T-helper 2 cell (primary cell): Measurements from ENCODE around the gene GP1BA.

Source experiments
- DNase-seq, 5 experiments: peaks; one replicate each; pipeline versions ENCODE4 v3.0.0 to v3.0.0-alpha.2; 2012 to 2022

The GP1BA gene

DNA sequence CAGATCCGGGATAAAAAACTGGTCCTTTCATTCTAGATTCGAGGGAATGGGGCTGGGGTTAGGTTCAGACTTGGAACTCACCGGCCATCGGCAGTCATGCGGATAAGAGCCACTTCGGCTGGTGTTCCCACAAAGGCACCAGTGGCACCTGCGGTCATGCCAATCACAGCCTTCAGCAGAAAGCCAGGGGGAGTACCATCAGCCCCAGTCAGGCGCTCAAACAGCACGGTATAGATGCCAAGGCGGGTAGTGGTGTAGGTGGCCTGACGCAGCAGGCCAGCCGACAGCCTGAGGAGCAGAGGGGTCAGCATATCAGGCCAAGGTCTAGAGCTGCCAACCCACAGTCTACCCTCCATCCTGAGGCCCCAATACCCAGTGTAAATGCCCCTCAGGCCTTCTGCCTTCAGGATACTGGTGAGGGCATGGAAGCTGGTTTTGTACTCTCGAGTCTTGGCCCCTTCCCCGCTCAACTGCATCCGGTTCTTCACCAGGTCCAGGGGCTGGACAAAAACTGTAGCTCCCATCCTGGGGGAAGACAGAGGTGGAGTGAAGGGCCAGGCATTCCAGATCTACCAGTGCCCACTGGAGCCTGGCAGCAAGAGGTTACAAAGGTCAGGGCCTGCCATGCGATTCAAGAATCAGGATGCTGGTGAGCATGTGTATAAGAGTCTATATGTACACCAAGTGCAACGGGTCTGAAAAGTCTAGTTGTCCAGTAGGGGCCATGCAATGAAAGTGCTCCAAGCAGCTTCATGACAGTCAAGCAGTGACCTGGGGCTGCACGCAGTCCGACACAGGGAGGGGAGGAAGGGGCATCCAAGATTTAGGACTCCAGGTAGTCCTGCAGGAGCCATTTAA, 6.8 kb downstream of the GP1BA start:
- DNase-seq: no peak

DNA sequence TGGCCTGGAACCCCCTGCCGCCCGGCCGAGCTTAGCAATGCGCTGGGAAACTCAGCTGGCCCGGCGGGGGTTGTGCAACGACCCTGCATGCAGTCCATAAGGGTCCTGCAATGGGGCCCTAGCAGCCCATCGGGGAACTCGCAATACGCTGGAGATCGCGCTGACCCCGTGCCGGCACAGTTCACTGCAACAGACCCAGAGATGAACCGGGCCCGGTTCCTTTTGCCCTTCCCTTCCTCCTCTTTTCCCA, 7.4 kb downstream of the GP1BA start:
- DNase-seq: no peak

DNA sequence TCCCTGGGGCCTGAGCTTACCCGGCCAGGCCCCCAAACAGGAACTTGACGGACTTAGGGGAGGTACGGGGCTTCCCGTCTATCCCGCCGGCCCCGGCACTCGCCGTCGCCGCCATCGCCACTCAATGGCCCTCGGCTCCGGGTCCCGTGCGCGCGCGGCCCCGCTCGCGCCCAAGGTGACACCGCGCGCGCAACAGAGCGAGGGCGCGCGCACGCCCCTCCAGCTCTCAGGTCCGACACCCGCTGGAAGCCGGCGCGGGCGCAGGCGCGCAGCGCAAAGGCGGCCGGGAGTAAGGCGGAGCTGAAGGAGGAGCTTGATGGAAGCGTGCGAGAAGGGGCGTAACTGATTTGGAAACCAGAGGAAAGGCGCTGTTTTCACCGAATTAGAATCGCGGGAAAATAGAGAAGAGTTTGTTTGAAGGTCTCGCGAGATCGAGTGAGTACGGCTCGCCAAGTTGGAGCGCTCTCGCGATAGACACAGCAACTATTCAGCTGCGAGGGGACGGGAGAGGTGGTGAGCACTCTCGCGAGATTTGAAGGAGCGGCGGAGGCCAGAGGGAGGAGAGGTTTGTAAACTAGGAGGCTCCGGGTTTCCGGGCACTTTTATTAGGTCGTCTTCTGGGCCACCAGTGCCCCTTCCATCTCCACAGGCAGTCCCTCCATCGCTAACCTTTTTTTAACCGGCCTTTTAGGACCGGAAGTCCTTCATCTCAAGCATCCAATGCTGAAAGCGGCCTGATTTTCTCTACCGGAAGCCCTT, 7.9 kb downstream of the GP1BA start, which contains the start of the genes RNF167 and SLC25A11:
Gene RNF167 (plus strand): TSS at position 473 of the 759 bp plus-strand sequence. CDS start 642 bp downstream, outside the sequence.
Gene SLC25A11 (minus strand): TSS at position 251 of the 759 bp plus-strand sequence. CDS start 136 bp downstream, at position 115.
- peak; percentile 81 to 100 (median 94) for DNase-seq

DNA sequence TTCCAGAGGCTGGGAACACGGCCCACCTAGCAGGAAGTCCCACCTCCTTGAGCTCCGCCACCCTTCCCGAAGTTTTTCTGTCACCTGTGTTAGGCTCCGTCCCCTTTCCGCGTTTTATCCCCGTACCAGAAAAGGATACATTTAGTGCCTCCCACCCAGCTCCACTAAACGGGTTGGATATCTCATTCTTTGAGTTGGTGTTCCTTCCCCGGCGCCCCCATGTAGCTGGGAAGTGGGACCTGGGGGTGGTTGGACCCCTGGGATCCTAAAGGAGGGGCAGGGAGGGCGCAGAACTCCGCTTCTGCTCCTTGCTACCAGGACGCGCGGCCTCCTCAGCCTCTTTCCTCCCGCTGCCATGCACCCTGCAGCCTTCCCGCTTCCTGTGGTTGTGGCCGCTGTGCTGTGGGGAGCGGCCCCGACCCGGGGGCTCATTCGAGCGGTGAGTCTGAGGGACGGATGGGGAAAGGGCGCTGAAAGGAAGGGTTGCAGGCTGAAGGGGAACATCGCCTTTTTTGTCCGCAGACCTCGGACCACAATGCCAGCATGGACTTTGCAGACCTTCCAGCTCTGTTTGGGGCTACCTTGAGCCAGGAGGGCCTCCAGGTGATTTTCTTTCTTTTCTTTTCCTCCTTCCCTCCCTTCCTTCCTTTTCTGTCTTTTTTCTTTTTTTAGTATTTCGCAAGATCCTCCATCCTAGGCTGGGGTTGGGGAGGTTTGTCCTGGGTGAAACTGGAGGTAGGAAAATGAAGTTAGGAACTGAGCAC, 8.7 kb downstream of the GP1BA start:
- peak in 3 of 5 experiments; percentile 36 to 70 (median 43) for DNase-seq

DNA sequence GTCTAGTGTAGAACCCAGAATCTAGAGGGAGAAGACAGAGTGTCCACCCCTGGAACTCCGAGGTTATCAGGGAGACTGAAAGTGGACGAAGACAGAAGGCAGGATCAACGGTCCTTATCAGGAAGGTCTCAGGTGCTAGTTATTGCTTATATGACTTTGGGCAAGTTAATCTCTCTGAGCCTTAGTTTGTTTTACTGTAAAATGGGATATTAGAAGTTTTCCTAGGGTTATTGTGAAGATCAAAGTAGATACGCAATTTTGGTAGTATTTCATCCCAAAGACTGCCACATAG, 9.2 kb downstream of the GP1BA start:
- no peak for DNase-seq

DNA sequence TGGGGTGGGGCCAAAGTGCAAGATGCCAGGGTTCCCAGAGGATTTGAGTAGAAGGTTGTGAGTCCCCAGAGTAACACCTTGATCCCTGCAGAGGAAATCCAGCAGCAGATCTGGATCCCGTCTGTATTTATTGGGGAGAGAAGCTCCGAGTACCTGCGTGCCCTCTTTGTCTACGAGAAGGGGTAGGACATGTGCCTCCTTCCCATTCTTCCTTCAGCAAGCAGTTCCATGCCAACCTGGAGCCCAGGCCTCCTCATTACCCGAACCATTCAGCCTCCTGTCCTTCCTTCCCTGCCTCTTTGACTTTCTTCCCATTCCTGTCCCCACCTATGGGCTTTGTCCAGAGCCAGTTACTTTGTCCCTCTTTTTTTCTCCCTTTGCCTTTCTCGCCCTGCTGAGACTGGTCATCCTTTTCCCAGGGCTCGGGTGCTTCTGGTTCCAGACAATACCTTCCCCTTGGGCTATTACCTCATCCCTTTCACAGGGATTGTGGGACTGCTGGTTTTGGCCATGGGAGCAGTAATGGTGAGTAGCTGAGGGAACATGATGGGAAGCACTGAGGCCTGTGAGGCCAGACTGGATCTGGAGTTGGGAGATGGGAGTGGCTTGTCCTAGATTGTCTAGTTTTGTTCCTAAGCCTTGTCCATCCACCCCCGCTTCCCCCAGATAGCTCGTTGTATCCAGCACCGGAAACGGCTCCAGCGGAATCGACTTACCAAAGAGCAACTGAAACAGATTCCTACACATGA, 10.9 kb downstream of the GP1BA start:
- no peak for DNase-seq

DNA sequence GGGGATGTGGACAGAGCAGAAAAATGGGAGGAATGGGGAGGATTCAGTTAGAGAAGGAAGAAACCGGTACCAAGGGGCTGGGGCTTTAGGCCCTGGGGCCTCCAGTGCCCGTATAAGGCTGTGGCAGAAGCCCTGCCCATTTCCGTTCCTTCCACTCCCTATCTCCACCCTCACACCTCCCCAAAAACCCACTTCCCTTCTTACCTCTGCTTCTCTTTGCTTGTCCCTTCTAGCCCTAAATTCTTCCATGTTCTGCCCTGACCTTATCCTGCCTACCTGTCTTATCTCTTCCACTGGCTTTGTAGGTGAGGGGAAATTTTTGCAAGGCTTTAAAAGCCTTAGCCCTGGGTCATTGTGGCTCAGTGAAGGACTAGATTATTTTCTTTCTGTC, 12.1 kb downstream of the GP1BA start:
- peak in 3 of 5 experiments; percentile 47 to 90 (median 62) for DNase-seq

DNA sequence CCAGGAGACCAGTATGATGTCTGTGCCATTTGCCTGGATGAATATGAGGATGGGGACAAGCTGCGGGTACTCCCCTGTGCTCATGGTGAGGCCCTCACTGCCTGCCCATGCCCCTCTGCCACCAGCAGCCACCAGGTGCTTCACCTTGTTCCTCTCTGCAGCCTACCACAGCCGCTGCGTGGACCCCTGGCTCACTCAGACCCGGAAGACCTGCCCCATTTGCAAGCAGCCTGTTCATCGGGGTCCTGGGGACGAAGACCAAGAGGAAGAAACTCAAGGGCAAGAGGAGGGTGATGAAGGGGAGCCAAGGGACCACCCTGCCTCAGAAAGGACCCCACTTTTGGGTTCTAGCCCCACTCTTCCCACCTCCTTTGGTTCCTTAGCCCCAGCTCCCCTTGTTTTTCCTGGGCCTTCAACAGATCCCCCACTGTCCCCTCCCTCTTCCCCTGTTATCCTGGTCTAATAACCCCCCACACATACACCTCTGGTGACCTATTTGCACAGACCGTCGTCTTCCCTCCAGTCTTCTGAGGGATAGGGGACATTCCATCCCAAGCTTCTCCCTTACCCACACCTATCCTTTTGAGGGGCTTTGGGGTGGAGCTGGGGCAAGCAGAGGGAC, 12.6 kb downstream of the GP1BA start:
- peak in 1 of 5 experiments; percentile 55 for DNase-seq

DNA sequence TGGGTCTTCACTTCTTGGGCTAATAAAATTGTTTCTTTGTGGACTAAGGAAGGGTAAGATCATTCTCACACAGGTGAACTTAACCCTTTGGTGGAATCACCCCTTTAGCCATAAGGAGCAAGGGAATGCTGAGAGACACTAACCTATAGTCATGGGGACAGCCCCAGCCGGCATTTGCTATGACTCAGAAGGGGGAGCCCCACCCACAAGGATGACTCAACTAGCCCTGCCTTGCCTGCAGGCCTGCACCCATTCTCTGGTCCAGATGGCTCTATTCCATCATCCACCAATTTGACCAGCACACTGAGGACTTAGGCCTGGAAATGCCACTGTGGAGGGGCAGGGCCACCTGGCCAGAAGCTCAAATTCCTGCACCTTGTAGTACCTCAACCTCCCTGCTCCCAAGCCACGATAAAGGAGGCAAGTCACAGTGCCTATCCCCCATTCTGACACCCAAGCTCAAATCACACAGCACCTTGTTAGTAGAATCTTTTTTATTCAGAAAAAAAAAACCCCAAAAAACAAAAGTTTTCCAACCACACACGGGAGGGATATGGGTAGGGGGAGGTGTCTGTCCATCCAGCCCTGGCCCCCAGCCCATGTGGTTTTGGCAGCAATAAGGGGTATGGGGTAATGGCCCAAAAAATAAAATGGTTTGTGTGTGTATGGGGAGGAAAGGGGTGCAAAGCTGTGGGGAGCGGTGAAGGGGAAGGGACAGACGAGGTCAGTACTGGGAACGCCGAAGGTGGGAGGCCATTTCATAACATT, 13.3 kb downstream of the GP1BA start:
- peak in 4 of 5 experiments; percentile 60 to 87 (median 70) for DNase-seq

DNA sequence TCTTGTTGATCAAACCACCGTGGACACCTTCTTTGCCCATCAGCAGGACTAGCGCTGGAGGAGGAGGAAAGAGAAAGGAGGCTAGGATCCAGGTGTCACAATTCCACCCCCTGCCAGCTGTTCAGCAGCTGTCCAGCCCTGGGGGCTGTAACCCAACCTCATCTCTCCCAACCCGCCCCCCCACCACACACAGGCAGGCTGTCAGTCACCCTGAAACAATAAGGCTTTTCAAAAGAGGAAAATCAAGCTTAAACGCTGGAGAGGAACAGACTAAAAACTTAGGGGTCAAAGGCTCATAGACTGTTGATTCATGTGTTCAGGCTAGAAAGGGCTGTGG, 13.8 kb downstream of the GP1BA start:
- DNase-seq: no peak

DNA sequence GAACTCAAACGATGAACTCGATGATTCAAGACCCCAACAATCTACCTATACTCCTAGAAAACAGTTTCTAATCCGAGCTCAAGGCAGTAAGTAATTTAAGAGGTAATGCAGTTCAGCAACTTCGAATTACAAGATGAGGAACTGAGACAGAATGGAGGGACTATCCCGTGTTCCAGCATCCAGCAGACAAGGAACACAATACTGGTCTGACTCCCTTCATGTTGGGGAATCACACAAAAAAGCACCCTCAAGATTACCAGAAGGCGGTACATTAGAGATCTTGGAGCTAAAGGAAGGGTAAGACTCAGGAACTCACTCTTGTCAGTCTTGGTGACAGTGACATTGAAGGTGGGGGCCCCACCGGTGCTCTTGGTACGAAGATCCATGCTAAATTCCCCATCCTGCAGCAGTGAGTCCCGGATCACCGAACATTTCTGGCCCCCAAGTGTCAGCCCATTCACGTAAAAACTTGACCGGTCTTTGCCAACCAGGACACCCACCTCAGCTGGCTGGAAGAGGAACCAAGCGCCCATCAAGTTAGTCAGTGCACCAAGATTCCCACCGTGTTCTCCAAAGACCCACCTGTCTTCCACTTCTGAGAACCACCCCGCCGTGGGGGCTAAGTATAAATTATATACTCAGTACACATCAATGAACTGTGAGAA, 14.4 kb downstream of the GP1BA start:
- no peak for DNase-seq

DNA sequence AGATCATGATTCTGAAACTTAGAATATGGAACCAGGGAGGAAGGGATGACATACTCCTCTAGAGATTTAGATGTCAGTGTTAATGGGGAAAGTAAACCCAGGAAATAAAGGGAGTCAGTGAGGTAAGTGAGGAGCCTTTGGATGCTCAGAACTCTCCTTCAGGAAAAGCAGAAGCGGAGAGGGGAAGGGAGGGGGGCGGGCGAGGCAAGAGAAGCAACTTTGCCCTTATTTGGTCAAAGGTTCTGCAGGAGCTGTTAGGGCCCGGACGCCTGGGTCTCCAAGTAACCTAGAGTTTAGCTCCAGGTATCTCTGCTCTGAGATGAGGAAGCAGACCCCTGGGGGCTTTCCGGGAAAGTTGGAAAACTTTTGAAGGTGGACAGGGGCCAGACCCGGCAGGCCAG, 14.9 kb downstream of the GP1BA start:
- no peak for DNase-seq

DNA sequence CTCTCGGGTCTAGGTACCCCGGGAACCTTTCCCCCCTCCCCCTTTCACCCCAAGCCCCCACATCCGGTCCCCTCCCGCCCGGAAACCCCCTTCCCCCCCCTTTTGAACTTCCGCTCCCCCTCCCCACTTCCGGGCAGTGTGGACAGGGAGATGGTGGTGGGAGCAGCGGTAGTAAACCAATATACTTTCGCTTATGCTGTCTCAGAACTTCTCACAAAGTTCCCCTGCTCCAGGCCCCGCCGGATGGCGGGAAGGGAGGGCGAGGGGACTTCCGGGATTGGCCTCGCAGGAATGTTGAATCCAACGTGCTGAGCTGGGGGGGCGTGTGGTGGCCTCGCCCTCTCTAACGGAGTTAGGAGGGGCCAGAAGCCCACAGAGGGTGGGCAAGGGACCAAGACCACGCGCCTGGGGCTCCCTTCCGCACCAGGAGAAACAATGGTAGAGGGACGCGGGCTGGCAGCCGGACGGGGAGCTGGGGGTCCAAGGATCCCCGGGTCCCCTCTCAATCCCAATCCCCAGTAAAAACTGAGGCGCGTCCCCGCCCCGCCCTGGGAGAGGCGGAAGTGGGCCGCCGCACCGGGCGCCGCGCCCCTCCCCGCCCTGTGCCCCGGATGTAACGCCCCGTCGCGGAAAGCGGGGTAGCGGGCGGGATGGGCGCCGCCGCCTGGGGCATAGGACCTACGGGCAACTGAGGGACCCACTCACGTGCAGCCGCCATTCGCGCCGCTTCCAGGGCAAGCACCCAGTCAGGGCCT, 15.5 kb downstream of the GP1BA start:
- peak; percentile 46 to 89 (median 59) for DNase-seq

DNA sequence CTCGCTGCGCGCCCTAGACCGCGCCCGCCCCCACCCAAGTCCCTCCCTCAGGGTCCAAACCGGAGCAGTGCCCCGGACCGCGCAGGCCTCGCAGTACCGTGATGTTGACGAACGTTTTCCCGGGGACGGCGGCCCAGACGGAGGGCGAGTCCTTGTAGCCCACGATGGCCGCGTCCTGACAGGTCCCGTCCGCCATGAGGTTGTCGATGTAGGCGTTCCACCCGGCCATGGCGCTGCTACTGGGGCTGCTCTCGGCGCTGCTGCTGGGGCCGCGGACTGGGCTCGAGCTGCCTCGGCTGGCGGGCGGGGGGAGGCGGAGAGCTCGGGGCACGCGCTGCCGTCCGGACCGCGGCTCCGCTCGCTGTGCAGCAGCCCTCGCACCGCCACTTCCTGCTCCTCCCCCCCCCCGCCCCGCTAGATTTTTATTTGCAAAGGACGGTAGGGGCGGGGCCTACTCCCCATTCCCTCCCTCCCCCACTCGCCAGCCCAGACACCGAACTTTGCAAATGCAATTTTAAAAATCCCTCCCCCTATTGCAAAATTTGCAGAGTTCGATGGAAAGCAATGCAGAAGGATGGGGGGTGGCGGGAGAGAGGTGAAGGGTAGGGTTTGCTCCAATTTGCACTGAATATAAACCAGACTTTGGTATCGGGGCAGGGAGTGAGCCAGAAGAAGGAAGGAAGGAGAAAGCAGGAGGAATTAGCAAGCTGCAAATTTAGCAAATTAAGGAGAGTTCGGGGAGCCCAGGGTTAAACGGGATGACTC, 16.3 kb downstream of the GP1BA start, which contains the start of gene PFN1:
Gene PFN1 (minus strand): TSS at position 365 of the 765 bp plus-strand sequence. CDS start 136 bp downstream, at position 229.
- DNase-seq: peak; percentile 68 to 97 (median 86)

DNA sequence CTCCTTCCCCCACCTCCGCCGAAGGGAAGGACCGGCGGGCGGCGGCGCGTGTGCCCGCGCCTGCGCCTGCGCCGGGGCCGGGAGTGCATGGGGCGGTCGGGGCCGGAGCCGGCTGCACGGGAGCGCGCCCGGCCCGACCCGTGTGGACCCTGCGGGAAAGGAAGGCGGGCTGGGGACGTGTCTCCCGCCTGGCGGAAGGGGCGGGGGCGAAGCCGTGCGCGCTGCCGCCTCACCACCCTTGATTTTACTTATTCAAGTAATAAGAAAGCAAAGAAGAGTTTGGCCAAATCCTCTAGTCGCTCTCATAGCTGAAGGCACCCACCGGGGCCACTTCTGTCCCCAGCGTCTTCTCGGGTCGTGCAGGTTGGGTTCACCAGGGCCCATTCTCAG, 16.8 kb downstream of the GP1BA start:
- peak; percentile 36 to 93 (median 61) for DNase-seq

DNA sequence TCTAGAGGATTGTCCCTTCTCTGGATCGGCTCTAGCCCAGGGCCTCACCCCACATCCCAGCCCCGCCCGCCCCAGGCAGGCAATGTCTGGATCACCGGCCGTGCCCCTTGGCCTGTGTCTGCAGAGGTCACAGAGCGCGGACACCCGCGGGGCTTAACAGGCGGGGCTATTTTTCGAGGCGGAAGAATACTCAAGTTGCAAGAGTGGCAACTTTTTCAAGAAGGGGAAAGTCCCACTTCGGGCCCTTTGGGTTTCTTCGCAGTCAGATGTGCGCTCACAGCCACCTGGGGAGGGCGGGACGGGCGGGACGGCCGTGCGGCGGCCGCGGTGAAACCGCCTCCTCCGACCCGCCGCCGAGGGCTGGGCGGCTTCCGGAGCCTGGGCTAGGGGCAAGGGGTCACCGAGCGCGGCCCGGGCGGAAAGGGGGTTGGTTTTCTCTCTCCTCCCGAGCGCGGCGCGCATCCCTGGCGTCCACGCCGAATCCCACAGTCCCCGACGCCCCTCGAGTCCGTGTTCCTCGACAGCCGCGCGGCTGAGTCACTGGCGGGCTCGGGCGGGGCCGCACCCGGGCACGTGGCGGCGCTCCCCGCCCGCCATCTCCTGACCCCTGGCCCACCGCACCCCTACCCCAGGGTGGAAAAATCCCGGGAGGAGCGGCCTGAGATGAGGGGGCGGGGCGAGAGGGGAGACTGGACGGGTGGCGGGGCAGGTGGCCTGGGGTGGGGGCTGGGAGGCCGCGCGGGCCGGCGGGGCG, 17.4 kb downstream of the GP1BA start:
- peak in 4 of 5 experiments; percentile 46 to 94 (median 74) for DNase-seq

DNA sequence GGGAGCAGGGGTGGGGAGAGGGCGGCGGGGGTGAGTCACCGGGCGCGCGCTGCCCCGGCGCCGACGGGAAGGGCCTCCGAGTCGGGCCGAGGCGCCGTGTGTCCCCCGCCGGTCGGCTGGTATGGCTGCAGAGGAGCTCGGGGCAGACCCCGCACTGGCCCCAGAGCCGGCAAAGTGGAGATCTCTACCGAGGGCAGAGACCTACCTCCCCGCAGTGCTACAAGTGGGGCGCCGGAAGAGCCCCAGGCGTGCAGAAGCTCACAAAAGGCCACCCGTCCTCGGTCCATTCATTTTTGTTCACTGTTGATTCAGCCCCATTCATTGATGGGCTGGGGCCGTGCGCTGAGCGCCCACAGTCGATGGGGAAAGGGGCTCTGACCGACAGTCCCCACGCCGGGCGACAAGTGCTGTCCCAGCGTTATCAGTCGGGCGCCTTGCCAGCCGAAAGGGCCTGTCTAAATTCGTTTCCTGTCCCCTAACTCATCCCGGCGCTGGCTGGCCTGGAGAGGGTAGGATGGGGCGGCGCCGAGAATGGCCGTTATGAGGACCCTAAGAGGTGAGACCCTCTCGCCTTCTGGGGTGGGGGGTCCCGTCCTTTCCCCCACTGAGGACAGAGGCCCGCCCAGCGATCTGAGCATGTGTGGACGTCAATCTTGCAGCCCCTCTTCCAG, 18.1 kb downstream of the GP1BA start:
- no peak for DNase-seq

DNA sequence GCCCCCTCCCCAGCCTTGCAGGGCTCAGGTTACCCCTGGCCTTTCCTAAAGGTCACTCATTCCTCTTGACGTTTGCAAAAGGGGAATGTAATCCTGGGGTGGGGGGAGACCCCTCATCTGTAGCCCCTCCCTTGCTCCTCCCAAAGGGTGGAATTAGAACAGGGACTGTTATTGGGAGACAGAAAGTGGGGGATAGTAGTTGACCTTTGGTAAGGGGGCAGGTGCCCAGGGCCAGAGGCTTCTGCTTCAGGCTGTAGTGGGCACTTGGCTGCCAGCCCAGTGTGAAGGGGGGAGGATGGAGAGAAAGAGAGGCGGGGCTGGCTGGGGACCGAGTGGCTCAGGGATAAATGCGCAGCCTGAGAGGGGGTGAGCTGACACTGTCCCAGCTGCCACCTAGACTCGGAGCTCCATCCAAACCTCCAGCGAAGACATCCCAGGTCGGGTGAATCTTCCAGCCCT, 18.7 kb downstream of the GP1BA start, which contains the start of gene ENO3:
Gene ENO3 (plus strand): TSS at position 374 of the 459 bp plus-strand sequence. CDS start 711 bp downstream, outside the sequence.
- no peak for DNase-seq
